B cell (primary cell): ENCODE measurements around the gene NOC2L. TPM values are rescaled to one million over a fixed set of nuclear protein-coding genes. Genes with fewer than 3 reads are reported as not detected.

ENCODE experiments used
- ATAC-seq: fragments of 200-7000 bp; cut with Tn5 transposase; one replicate; pipeline ENCODE4 v1.10.0; 2021; ENCODE audit warnings: low read depth, mild to moderate bottlenecking, moderate number of reproducible peaks, moderate library complexity
- CTCF ChIA-PET: fragments of 350-600 bp; sonication (Branson Sonifier 250); formaldehyde crosslinking; loops from one replicate; lab custom pipeline; 2021; ENCODE audit warnings: antibody characterized with exemption, inconsistent platforms; lab: Charles Lee
- POLR2A ChIA-PET: fragments of 350-600 bp; sonication (Branson Sonifier 250); formaldehyde crosslinking; loops from one replicate; lab custom pipeline; 2021; ENCODE audit warnings: antibody characterized with exemption; lab: Charles Lee
- DNase-seq: peaks from one replicate; pipeline ENCODE4 v3.0.0; 2013
- H2AFZ ChIP-seq: 2 replicates; pipeline ENCODE4 v1.6.1; 2012; ENCODE audit warnings: mild to moderate bottlenecking, low read depth, low read length; ENCODE audit not compliant: insufficient read depth, poor library complexity, severe bottlenecking
- H3K27ac ChIP-seq, 2 donors: 1 replicate in 1 of 2; 2 replicates in 1 of 2; pipeline ENCODE4 v1.5.1; 2012 to 2013; ENCODE audit warnings: low read length in 2 of 2, mild to moderate bottlenecking in 2 of 2, moderate library complexity in 1 of 2
- H3K27me3 ChIP-seq, 4 experiments: fragments of 200-600 bp in 1 of 4; sonication (generic) in 1 of 4; replicated peaks in 1 of 4; 1 replicate in 2 of 4; 2 replicates in 2 of 4; pipeline versions ENCODE4 v1.6.1 to v1.7.0; 2013 to 2016; ENCODE audit warnings: low read length in 3 of 4, mild to moderate bottlenecking in 2 of 4, mixed read lengths in 1 of 4, moderate library complexity in 1 of 4; ENCODE audit not compliant: insufficient read depth in 4 of 4, control insufficient read depth in 3 of 4; ENCODE audit errors: control extremely low read depth in 1 of 4
- H3K36me3 ChIP-seq, 2 experiments: replicated peaks in 1 of 2; 1 replicate in 1 of 2; 2 replicates in 1 of 2; pipeline versions ENCODE4 v1.6.1 to v1.7.1; 2013; ENCODE audit warnings: low read length in 1 of 2; ENCODE audit not compliant: insufficient read depth in 2 of 2, control insufficient read depth in 1 of 2; ENCODE audit errors: control extremely low read depth in 1 of 2, extremely low read depth in 1 of 2
- H3K4me1 ChIP-seq, 2 donors: fragments of 200-600 bp in 1 of 2; sonication (generic) in 1 of 2; 1 replicate in 1 of 2; 2 replicates in 1 of 2; pipeline versions ENCODE4 v1.5.1 to v1.6.1; 2013 to 2017; ENCODE audit warnings: low read length in 2 of 2; ENCODE audit not compliant: control insufficient read depth in 2 of 2, insufficient read depth in 2 of 2
- H3K4me2 ChIP-seq: replicated peaks from 2 replicates; pipeline ENCODE3; 2012; ENCODE audit warnings: mild to moderate bottlenecking, low read depth, low read length; ENCODE audit not compliant: poor library complexity, severe bottlenecking
- H3K4me3 ChIP-seq, 5 experiments: fragments of 200-600 bp in 1 of 5; sonication (generic) in 1 of 5; 1 replicate in 3 of 5; 2 replicates in 2 of 5; pipeline versions ENCODE4 v1.5.1 to v1.7.0; 2011 to 2016; ENCODE audit warnings: low read length in 4 of 5, mild to moderate bottlenecking in 4 of 5, low read depth in 2 of 5, control low read depth in 1 of 5, moderate library complexity in 1 of 5; ENCODE audit not compliant: insufficient read depth in 1 of 5; ENCODE audit errors: control extremely low read depth in 1 of 5, extremely low read depth in 1 of 5
- H3K79me2 ChIP-seq: fragments of 200-600 bp; sonication (generic); one replicate; pipeline ENCODE4 v1.6.0; 2016; ENCODE audit warnings: low read length; ENCODE audit not compliant: control insufficient read depth, insufficient read depth
- H3K9ac ChIP-seq: fragments of 200-600 bp; sonication (generic); 2 replicates; pipeline ENCODE4 v1.6.1; 2017; ENCODE audit warnings: mild to moderate bottlenecking, low read length, moderate library complexity
- H3K9me3 ChIP-seq, 3 donors: one replicate each; pipeline versions ENCODE4 v1.6.1 to v1.7.1; 2013; ENCODE audit warnings: low read length in 2 of 3; ENCODE audit not compliant: control insufficient read depth in 2 of 3, insufficient read depth in 1 of 3; ENCODE audit errors: control extremely low read depth in 1 of 3
- H4K20me1 ChIP-seq: 2 replicates; pipeline ENCODE4 v1.6.0; 2012; ENCODE audit warnings: mild to moderate bottlenecking, low read length; ENCODE audit not compliant: insufficient read depth, control insufficient read depth, poor library complexity, severe bottlenecking
- H3K27ac Mint-ChIP-seq: one replicate; pipeline ENCODE4 v1.8.0; 2021; ENCODE audit warnings: mixed read lengths
- H3K27me3 Mint-ChIP-seq: one replicate; pipeline ENCODE4 v1.8.0; 2021; ENCODE audit warnings: mixed read lengths
- H3K4me1 Mint-ChIP-seq: one replicate; pipeline ENCODE4 v1.8.0; 2021; ENCODE audit warnings: mixed read lengths
- H3K4me3 Mint-ChIP-seq: one replicate; pipeline ENCODE4 v1.8.0; 2021; ENCODE audit warnings: mixed read lengths
- H3K9me3 Mint-ChIP-seq: one replicate; pipeline ENCODE4 v1.8.0; 2022; ENCODE audit warnings: mixed read lengths; ENCODE audit not compliant: insufficient read depth
- EZH2 ChIP-seq: IDR thresholded peaks from 2 replicates; pipeline ENCODE4 v1.6.1; 2012; ENCODE audit warnings: borderline replicate concordance, low read depth, mild to moderate bottlenecking, moderate library complexity, low read length; ENCODE audit not compliant: insufficient read depth, poor library complexity, severe bottlenecking
- WGBS: methylation state at CpG from one replicate; pipeline ENCODE4 v1.1.5; 2013; ENCODE audit warnings: missing lambda C conversion rate; ENCODE audit not compliant: insufficient coverage; 5-methylcytosine and 5-hydroxymethylcytosine counted together
- intact Hi-C: fragments of 100-400 bp; cut with micrococcal nuclease; formaldehyde crosslinking; loops from one replicate; pipeline ENCODE4 v1.10.0; 2022
- polyA plus RNA-seq: library from polyadenylated mRNA; depleted of rRNA; stranded (reverse); fragments of >200 nt; gene quantifications from 2 replicates; pipeline ENCODE4 v1.2.3, GENCODE V29; 2012
- total RNA-seq, 2 donors: library from RNA; stranded (reverse); fragments of 120-200 nt in 1 of 2; gene quantifications; 1 replicate in 1 of 2; 2 replicates in 1 of 2; pipeline versions ENCODE4 v1.2.3 to v1.2.4, GENCODE V29; 2013 to 2022
- TF ChIP-seq, protein P1 (sequence below): fragments of 200-600 bp; IDR thresholded peaks from one replicate; pipeline ENCODE4 v1.8.0; 2022; ENCODE audit warnings: antibody characterized with exemption, mild to moderate bottlenecking

Gene NOC2L
- total and polyA plus RNA-seq, 2 donors (not counting 1 experiment from before 2014, with no cell fraction given), result 48.0 to 64.1 TPM

DNA sequence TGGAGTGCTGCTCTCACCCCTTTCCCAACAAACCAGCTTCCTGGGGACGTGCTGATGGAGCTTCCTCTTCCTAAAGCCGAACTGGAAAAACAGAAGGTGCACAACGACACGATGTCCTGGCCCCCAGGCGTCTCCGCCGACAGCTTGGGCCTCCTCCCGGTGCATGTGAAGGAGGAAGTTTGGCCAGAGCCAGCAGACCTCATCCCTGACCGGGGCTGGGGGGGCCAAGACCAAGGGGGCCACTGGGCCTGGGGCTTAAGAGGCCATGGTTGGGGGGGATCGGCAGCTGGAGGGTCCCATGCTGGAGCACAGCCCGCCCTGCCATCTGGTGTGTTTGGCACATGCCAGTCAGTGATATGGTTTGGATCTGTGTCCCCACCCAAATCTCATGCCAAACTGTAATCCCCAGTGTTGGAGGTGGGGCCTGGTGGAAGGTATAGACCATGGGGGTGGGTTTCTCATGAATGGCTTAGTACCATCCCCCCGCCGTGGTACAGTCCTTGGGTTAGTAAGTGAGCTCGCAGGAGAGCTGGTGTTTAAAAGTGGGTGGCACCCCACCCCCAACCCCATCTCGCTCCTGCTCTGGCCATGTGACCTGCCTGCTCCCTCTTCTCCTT, 34.4 kb upstream of the NOC2L start:
- TF ChIP-seq, protein P1, sequence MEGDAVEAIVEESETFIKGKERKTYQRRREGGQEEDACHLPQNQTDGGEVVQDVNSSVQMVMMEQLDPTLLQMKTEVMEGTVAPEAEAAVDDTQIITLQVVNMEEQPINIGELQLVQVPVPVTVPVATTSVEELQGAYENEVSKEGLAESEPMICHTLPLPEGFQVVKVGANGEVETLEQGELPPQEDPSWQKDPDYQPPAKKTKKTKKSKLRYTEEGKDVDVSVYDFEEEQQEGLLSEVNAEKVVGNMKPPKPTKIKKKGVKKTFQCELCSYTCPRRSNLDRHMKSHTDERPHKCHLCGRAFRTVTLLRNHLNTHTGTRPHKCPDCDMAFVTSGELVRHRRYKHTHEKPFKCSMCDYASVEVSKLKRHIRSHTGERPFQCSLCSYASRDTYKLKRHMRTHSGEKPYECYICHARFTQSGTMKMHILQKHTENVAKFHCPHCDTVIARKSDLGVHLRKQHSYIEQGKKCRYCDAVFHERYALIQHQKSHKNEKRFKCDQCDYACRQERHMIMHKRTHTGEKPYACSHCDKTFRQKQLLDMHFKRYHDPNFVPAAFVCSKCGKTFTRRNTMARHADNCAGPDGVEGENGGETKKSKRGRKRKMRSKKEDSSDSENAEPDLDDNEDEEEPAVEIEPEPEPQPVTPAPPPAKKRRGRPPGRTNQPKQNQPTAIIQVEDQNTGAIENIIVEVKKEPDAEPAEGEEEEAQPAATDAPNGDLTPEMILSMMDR, result no peak
- no peak for TF ChIP-seq EZH2
- Histone ChIP-seq H3K4me1 (peaks cover 7 to 12% of the 10 kb centered on the region in 2 donors), H4K20me1 (no peaks in the 10 kb centered on the region), H2AFZ (no peak overlapping the region), H3K79me2 (no peaks in the 10 kb centered on the region), H3K4me3 (no peak overlapping the region), H3K27ac (no peak overlapping the region), H3K4me2 (no peak overlapping the region), H3K36me3 (no peaks in the 10 kb centered on the region), H3K9ac (no peak overlapping the region), H3K27me3 (peaks cover 0 to 47% (median 14%) of the 10 kb centered on the region in 4 experiments), H3K9me3 (peaks cover 0 to 26% (median 3%) of the 10 kb centered on the region in 3 donors)
- intact Hi-C loops, result no loop called here
- Mint-ChIP-seq H3K27me3 (peaks cover 39% of the 10 kb centered on the region), H3K4me3 (no peak overlapping the region), H3K27ac (no peak overlapping the region), H3K4me1 (peaks cover 4% of the 10 kb centered on the region), H3K9me3 (no peaks in the 10 kb centered on the region)
- ATAC-seq (no peak), DNase-seq (no peak)
- ChIA-PET POLR2A (no interaction called here), CTCF (interaction anchor here (2.4 kb wide), 1 partner anchor 9 kb away, joined by 9 read pairs; no protein-coding TSS in a partner anchor)
- WGBS, result 64% methylated on average over 9 of the region's 15 CpGs

DNA sequence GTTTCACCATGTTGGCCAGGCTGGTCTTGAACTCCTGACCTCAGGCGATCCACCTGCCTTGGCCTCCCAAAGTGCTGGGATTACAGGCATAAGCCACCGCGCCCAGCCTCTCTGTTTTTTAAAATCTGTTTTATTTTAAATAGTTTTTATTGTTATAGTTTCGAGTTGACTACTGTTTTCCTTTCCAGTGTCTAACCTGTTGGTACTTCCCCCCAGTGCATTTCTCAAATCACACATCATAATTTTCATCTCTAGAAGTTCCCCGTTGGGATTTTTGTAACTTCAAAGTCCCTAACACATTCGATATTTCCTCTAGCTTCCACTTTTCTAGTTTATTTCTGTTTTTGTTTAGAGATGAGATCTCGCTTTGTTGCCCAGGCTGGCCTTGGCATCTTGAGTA, 33.3 kb upstream of the NOC2L start:
- Histone ChIP-seq H4K20me1 (no peaks in the 10 kb centered on the region), H3K79me2 (no peaks in the 10 kb centered on the region), H3K4me2 (no peak overlapping the region), H3K27me3 (peaks cover 0 to 37% (median 4%) of the 10 kb centered on the region in 4 experiments), H3K4me3 (no peak overlapping the region), H3K36me3 (no peaks in the 10 kb centered on the region), H3K9ac (no peak overlapping the region), H3K9me3 (peaks cover 0 to 26% (median 3%) of the 10 kb centered on the region in 3 donors), H2AFZ (no peak overlapping the region), H3K27ac (no peak overlapping the region), H3K4me1 (peaks cover under 1 to 4% of the 10 kb centered on the region in 2 donors)
- intact Hi-C loops, result no loop called here
- peaks cover 4% of the 10 kb centered on the region for H3K4me1 Mint-ChIP-seq
- no peaks in the 10 kb centered on the region for H3K9me3 Mint-ChIP-seq
- DNase-seq (no peak), ATAC-seq (no peak)
- H3K27me3 Mint-ChIP-seq, result peaks cover 48% of the 10 kb centered on the region
- CTCF ChIA-PET, result interaction anchor here (1.3 to 2.4 kb wide), 2 partner anchors 7 to 10 kb away, joined by 6 to 9 read pairs; no protein-coding TSS in a partner anchor
- TF ChIP-seq, protein P1, result no peak
- no peak for TF ChIP-seq EZH2
- H3K27ac Mint-ChIP-seq, result no peak overlapping the region
- no peak overlapping the region for H3K4me3 Mint-ChIP-seq
- POLR2A ChIA-PET, result no interaction called here
- WGBS, result no CpG with 5 or more reads among the region's 7 CpGs
